Stimulated activated naive CD8-positive, alpha-beta T cell treated with anti-CD3 and anti-CD28 coated beads, Interleukin-15, Interleukin-2, amounts not matched to agents 100 U/mL and 50 U/mL, for 24 hours (primary cell): ENCODE data around the gene USP34.
A peak's percentile ranks its signal among the peaks of the same experiment; 100 is the strongest.
"Not testable (repeated sequence)": the region's sequence is repeated elsewhere in the genome, so short reads cannot be mapped to it uniquely, and the experiment has no call there.

Experiments
- ATAC-seq: fragments of 150-1000 bp; cut with Tn5 transposase; one replicate; pipeline ENCODE4 v1.10.0; 2021
- DNase-seq: peaks from one replicate; pipeline ENCODE4 v3.0.0; 2021

USP34 gene

GRCh38 chr2:61460163-61460562 is 10.7 kb downstream of the USP34 start:
- ATAC-seq (no peak), DNase-seq (no peak)

GRCh38 chr2:61456746-61457420 is 14.0 kb downstream of the USP34 start:
- ATAC-seq = no peak
- no peak for DNase-seq

- ATAC-seq (no peak), DNase-seq (no peak)
These were observed 14.7 kb downstream of the USP34 start for GRCh38 chr2:61456070-61456745.

GRCh38 chr2:61454972-61455371 is 15.9 kb downstream of the USP34 start:
- not testable (repeated sequence) for ATAC-seq, DNase-seq

- ATAC-seq (no peak), DNase-seq (no peak)
These were observed 16.5 kb downstream of the USP34 start for GRCh38 chr2:61454383-61454782.

- ATAC-seq (no peak), DNase-seq (no peak)
These were observed 18.5 kb downstream of the USP34 start for GRCh38 chr2:61452392-61452791.

- ATAC-seq = no peak
- no peak for DNase-seq
These were observed 19.7 kb downstream of the USP34 start for GRCh38 chr2:61451178-61451577.

- DNase-seq (no peak), ATAC-seq (no peak)
These were observed 20.7 kb downstream of the USP34 start for GRCh38 chr2:61450144-61450543.

GRCh38 chr2:61448229-61448628 is 22.7 kb downstream of the USP34 start:
- DNase-seq = no peak
- no peak for ATAC-seq

GRCh38 chr2:61446971-61447370 is 23.9 kb downstream of the USP34 start:
- ATAC-seq, DNase-seq: not testable (repeated sequence)

GRCh38 chr2:61443342-61444041 is 27.4 kb downstream of the USP34 start:
- DNase-seq = no peak
- ATAC-seq = peak; percentile 67

GRCh38 chr2:61439241-61440002 is 31.5 kb downstream of the USP34 start:
- DNase-seq (no peak), ATAC-seq (peak; percentile 37)

GRCh38 chr2:61438670-61439069 is 32.2 kb downstream of the USP34 start:
- ATAC-seq (no peak), DNase-seq (no peak)

GRCh38 chr2:61437170-61437569 is 33.7 kb downstream of the USP34 start:
- DNase-seq = no peak

GRCh38 chr2:61436092-61436491 is 34.8 kb downstream of the USP34 start:
- ATAC-seq (no peak), DNase-seq (no peak)

More at GRCh38 chr2:61437170-61437569, 33.7 kb downstream of the USP34 start:
- ATAC-seq = no peak

- ATAC-seq (no peak), DNase-seq (no peak)
These were observed 35.6 kb downstream of the USP34 start for GRCh38 chr2:61435291-61435690.

GRCh38 chr2:61434314-61434713 is 36.6 kb downstream of the USP34 start:
- ATAC-seq (peak; percentile 20), DNase-seq (no peak)

GRCh38 chr2:61433606-61434005 is 37.3 kb downstream of the USP34 start:
- DNase-seq (no peak), ATAC-seq (no peak)

- ATAC-seq = no peak
- DNase-seq = no peak
These were observed 37.9 kb downstream of the USP34 start for GRCh38 chr2:61432990-61433389.

- ATAC-seq (no peak), DNase-seq (no peak)
These were observed 39.5 kb downstream of the USP34 start for GRCh38 chr2:61431345-61431744.

GRCh38 chr2:61426267-61426897 is 44.5 kb downstream of the USP34 start:
- ATAC-seq (peak; percentile 90), DNase-seq (peak; percentile 74)

- DNase-seq (no peak), ATAC-seq (peak; percentile 15)
These were observed 45.2 kb downstream of the USP34 start for GRCh38 chr2:61425605-61426155.
